OCI-LY1 (cell line): Measurements from ENCODE around the gene FCRL5.

Experiments used
- EZH2 ChIP-seq: fragments of 200-600 bp; sonication (generic), shearing (Covaris generic); IDR thresholded peaks from 2 replicates; pipeline ENCODE4 v1.8.0; 2017; ENCODE audit warnings: borderline replicate concordance, mixed run types, mild to moderate bottlenecking, antibody characterized with exemption, low read length, moderate library complexity, mixed read lengths
- TF ChIP-seq, protein P1 (sequence below): fragments of 200-600 bp; sonication (generic), shearing (Covaris generic); IDR thresholded peaks from 2 replicates; pipeline ENCODE4 v1.5.1; 2017; ENCODE audit warnings: mild to moderate bottlenecking, antibody characterized with exemption, low read length, moderate library complexity, mixed read lengths

GRCh38 chr1:157490467-157491165 is 61.7 kb downstream of the FCRL5 start:
- TF ChIP-seq, protein P1, sequence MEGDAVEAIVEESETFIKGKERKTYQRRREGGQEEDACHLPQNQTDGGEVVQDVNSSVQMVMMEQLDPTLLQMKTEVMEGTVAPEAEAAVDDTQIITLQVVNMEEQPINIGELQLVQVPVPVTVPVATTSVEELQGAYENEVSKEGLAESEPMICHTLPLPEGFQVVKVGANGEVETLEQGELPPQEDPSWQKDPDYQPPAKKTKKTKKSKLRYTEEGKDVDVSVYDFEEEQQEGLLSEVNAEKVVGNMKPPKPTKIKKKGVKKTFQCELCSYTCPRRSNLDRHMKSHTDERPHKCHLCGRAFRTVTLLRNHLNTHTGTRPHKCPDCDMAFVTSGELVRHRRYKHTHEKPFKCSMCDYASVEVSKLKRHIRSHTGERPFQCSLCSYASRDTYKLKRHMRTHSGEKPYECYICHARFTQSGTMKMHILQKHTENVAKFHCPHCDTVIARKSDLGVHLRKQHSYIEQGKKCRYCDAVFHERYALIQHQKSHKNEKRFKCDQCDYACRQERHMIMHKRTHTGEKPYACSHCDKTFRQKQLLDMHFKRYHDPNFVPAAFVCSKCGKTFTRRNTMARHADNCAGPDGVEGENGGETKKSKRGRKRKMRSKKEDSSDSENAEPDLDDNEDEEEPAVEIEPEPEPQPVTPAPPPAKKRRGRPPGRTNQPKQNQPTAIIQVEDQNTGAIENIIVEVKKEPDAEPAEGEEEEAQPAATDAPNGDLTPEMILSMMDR: peak; percentile 73
- TF ChIP-seq EZH2: no peak
